GM19395 (cell line): ENCODE data around the gene AZIN2.

Source experiments
- ATAC-seq: cut with Tn5 transposase; IDR thresholded peaks from one replicate; pipeline ENCODE4 v1.9.1; 2021; ENCODE audit warnings: mild to moderate bottlenecking, moderate library complexity; ENCODE audit not compliant: unreplicated experiment

The AZIN2 gene

DNA sequence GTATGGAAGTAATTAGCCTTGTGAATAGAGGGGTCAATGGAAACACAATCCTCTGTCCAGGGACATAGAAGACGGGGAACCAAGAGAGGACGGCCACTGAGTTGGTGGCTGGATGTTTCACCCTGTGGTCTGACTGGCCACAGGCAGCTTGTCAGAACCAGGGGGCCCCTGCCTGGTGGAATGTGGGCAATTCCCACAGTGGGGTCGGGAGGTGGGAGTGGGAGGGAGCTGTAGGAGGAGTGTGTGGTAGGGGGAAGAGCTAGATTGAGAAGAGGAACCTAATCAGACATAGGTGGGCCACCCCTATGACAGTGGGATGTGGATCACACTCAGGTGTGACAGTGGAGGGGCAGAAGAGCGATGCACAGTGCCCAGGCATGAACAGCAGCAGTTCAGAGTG lies 69.6 kb downstream of the AZIN2 start:
- no peak for ATAC-seq

DNA sequence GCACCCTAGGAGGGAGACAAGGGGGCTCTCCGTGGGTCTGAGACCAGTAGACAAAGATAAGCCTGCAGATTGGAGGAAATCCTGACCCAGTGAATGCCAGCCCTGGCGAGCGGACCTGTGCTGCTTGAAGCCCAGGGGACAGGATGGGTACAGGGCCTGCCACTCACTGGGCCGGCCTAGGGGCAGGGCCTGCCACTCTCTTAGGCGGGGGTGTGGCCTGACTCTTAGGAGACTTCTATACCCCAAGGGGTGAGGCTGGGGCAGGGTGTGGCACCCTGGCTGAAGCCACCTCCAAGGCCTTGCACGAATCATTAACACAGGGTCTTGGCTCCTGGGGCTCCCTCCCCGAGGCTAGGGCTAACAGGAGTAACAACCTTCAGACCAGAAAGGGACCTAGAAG lies 70.2 kb downstream of the AZIN2 start:
- ATAC-seq = no peak

DNA sequence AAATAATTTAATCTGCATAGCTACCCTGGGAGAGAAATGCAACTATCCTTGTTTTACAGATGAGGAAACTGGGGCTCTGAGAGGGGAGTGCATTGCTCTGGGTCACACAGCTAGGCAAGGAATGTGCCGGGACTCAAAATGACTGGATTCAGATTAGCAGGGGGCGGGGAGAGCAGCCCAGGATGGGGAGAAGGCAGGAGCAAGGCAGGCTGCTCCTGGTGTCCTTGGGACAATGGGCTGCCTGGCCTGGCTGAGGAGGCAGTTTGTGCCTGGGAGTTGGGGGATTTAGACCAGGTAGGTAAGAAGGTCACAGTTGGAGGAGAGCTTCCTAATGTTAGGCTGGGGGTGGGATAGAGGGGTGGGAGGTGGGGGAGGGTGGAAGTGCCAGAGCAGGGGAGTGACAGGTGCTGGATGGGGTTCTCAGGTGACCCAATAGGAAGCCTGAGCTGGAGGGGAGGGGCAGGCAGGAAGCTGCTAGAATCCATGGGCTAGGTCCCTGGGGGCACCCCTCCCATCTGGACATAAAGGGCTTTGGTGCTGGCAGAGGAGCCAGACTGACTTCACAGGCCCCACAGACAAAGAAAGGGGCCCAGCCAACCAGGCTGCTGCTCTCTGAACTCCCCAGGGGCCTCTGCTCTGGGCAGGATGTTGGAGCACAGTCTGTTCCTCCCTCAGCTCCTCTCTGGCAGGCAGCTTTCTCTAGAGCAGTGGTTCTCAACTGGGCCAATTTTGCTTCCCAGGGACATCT lies 71.9 kb downstream of the AZIN2 start:
- no peak for ATAC-seq

DNA sequence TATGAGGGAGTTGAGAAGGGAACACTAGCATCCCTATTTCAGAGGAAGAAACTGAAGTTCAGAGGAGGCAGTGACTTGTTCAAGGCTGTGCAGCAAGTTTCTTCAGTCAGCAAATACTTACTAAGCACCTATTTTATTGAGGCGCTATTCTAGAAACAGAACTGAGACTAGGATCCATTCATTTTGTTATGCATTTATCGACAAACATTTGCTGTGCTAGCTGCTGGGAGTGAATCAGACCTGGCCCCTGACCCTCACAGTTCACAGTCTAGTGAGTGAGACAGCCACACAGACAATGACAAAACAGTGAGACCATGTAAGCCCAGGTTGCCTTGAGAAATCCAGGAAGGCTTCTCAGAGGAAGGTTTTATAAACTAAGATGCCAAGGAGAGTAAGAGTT lies 72.7 kb downstream of the AZIN2 start:
- ATAC-seq = no peak

DNA sequence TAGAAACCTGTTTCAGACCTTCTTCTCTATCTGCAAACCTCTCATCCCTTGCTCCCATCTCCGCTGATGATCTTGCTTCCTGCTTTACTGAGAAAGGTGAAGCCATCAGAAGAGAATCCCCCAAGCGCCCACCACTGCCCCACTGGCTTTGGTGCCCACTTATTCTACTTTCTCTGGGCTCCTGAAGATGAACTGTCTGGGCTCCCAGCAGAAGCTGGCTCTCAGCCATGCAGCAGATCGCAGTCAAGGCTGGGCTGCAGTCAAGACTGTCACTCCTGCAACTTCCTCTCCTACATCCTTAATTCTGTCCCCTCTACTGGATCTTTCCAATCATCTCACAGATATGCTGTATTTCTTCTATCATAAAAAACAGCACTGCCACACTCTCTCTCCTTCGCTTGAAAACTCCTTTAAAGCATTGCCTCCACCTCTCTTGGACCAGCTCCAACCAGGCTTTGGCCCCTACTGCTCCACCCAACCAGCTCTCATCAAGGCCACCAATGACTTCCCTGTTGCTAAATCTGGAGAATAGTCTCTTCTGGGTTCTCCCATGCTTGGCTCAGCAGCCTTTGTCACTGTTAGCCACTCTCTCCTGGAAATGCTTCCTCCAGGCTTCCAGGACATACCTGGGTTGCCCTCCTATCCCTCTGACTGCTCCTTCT lies 75.1 kb downstream of the AZIN2 start:
- no peak for ATAC-seq

DNA sequence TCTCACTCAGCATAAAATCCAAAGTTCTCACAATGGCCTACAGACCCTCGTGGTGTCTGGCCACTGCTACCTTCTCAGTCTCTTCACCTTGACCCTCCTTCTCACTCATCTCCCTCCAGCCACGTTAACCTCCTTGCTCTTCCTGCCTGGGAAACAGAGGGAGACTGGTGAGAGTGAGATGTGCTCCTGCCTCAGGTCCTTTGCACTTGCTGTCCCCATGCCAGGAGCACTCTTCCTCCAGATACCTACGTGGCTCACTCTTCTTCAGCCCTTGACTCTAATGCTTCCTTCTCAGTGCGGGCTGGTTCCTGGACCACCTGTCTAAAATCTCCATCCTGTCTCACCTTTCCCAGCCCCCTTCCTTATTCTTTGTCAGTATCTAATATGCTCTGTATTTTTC lies 76.2 kb downstream of the AZIN2 start:
- no peak for ATAC-seq

DNA sequence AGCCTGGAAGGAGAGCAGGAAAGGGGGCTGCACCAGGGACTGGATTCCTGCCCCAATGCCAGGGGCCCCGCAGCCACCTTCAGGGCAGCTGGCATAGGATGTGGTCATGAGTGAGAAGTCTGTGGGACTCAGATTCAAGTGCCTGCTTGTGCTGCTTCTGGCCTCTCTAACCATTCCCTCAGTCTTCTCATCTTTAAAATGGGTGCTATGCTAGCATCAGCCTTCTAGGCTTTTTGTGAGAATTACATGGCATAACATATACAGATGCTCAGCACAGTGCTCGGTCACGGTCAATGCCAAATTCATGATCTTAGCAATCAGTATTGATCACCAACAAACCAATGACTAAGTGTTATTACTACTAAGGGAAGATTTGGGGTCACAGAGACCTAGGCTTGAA lies 77.4 kb downstream of the AZIN2 start:
- ATAC-seq = no peak

DNA sequence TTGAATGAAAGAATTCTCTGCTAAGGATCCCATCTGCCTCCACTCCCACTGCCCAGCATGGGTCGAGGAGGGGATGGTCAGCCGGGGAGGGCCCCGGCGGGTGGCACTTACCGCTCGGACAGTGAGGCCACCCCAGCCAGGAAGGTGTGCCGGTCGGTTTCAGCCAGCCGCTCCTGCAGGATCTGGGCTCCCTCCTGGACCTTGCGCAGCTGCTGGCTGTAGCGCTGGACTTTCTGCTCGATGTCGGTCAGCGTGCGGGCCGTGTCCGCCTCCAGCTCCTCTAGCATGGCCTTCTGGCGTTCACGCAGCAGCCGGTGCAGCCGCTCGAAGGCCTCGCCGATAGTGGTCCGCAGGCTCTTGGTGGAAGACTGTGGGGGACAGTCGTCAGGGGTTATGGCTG lies 78.6 kb downstream of the AZIN2 start:
- ATAC-seq = no peak

DNA sequence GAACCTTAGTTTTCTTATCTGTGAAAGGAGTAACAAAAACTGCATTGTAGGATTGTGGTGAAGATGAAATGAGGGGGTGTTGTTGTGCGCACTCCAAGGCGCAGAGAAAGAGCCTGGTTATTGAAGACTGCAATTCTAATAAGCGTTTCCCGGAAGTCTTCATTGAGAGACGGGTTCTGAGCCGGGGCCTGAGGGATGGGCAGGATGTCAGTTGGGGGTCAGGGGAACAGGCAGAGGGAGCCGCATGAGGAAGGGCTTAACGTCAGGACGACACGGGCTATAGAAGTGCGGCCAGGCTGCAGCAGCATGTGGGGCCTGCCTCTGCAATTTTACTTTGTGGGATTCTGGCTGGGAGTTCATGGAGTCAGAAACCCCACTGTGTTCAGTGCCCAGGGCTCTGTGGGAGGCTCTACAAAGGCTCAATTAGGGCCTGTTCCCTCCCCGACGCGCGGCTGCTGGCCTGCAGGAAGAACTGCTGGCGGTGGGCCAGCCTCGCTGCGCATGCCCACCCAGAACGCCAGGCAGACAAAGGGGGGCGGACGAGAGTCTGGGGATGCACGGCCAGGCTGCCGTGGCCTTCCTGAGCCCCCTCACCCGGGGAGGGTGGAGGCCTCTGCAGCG lies 80.2 kb downstream of the AZIN2 start:
- no peak for ATAC-seq

DNA sequence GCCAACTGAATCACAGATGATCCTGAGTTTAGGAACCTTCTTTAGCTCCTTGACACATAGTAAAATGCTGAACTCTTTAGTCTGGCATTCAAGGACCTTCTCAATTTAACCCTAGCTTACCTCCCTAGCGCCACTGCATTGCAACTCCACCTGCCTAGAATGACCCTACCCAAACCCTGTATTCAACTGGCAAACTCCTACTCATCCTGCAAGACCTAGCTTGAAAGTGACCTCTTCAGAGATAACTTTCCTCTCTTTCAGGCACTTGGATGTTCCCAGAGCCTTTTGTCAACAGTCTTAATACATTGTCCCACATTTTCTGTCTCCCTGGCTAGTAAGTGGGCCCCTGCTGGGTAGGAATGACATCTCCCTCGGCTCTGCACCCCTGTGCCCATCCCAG lies 81.2 kb downstream of the AZIN2 start:
- no peak for ATAC-seq

DNA sequence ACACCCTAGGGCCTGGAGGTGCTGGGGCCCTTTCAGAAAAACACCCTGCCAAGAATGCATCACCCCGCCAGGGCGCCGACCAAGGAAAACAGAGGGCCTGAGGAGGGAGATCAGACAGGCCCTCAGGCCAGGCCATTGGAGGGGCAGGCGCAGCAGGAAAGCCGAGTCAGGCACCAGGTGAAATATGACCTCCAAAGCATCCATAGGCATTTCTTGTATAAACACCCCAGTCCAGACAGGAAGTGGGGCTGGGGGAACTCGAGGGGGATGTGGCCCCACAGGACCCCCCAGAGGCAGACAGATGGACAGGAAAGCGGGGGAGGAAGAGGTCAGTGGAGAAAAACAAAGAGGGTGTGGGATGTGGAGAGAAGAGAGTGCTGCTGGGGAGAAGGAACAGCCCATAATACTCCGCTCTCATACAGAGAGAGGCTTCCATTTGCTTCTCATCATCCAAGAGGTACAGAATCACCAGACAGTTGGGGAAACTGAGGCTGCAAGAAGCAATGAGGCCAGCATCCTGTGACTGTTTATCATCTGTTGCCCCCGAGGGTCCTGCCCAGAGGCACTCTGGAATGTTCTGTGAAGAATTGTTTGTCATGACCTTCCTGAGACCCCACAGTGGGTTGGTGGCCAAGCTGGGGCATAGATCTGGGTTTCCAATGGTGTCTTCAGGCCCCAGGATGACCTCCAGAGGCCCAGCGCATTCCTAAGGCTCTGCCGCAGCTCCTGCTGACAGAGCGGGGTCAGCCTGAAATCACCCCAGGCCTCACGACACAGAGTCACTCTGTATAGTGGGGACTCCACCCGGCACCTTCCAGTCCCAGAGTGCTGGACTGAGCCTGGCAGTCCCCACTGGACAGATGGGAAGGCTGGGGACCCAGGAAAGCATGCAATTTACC lies 82.9 kb downstream of the AZIN2 start:
- ATAC-seq = no peak

DNA sequence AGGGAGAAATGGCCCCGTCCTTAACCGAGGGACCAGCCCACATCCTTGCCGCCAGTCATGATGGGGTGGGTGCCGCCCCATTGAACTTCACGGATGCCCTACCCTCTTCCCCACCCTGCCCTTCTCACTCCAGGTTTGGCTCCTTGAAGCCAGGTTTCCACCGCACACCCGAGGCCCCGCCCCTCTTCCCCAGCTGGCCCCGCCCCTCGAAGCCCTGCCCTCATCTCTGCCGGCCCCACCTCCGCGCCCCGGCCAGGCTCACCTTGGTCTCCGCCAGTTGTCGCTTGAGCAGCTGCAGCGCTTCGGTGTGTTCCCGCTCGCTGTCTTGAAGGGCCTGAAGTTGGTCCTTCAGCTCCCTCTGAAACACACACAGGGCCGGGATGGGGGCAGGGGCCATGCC lies 84.3 kb downstream of the AZIN2 start:
- no peak for ATAC-seq

DNA sequence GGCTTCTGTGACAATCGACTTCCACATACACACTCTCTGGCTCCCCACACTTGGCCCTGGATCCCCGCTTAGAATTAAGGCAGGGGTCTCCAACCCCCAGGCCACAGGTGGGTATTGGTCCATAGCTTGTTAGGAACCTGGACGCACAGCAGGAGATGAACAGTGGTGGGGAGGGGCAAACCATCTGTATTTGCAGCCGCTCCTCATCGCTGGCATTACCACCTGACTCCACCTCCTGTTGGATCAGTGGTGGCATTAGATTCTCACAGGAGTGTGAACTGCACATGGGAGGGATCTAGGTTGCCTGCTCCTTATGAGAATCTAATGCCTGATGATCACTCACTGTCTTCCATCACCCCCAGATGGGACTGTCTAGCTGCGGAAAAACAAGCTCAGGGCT lies 84.9 kb downstream of the AZIN2 start:
- no peak for ATAC-seq

DNA sequence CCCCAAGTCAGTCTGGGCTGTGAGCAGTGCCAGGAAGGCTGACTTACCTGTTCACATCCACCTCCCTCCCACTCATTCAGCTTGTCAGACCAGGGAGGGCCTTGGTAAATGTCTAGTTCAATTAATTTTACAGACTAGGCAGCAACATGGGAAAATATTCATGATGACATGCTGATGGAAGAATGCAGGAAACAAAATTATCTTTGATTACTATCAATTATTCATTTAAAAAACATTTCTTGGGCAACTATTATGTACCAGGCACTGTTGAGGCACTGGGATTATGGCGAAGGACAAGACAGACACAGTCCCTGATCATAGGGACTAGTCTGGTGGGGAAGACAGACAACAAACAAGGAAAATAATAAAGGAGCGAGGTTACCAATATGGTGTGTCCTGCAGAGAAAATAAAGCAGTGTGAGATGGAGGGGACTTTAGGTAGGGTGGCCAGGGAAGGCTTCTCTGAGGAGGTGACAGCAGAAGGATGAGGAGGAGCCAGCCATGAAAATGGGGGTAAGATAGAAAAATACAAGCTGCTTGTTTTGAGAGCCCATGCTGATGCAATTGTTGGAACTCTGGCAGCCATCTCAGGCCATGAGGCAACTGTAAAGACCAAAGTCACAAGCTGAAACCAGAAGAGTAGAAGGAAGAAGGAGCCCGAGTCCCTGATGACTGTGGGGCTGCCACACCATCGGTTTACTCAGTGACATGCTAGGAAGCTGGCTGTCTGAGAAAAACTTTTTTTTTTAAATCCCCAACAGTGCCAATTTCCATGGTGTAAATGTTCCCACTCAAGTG lies 86.9 kb downstream of the AZIN2 start:
- ATAC-seq = no peak

DNA sequence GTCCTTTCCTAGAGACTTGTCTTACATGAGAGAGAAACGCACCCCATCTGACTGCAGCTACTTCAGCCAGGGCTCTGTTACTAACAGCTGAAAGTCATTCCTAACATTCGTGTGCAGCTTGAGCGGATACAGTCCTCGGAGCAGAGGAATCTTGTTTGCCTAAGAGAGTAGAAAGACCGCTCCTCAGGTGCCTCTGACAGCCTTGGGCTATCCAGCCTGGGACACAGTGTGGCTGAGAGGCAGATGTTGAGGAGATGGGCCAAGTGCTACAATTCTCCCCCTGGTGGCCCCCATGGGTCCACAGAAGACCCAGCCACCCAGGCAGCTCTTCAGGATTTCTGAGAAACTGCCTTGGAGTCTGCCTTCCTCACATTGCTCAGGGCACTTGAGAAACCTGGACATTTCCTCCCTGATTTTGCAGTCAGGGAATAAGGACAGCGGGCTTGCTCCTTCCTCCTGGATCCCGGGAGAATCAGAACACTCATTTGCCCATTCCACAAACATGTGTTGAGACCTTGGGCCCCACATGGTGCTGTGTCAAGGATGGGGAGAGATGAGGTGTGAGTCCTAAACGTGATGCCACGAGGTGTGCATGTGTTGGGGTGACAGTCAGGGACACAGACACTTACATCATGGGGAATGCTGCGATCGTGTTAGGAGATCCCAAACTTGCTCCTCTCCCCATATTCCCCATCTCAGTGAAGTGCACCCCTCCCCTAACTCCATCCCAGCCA lies 87.8 kb downstream of the AZIN2 start:
- no peak for ATAC-seq

DNA sequence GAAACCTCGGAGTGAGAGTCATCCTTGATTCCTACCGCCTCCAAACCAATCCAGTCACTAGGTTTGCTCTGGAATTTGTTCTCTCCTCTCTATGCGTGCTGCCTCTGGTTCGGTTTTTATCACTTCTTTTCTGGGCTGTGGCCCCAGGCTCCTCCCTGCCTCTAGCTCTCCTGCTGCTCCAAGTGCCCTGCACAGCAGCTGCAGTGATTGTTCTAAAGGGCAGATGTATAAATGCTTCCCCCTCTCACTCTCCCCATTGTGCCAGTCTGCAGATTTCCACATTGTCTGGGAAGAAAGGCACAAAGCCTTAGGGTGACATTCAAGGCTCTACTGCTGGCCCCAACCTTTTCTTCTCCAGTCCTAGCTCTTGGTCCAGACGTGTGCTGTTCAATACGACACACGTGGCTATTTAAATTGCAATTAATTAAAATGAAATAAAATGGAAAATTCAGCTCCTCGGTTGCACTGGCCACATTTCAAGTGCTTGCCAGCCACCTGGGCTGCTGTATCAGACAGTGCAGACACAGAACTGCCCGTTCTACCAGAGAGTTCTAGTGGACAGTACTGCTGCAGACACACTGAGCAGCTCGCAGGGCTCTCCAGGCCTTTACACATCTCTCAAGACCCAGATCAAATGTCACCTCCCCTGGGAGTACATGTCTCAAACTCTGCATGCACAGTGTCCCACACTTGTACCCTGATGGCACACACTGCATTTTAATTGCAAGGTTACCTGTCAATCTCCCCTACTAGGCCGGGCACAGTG lies 88.5 kb downstream of the AZIN2 start:
- ATAC-seq = no peak
